HepG2 (cell line): ENCODE measurements around the gene CIAO2A. TPM values are rescaled to one million over a fixed set of nuclear protein-coding genes. Genes with fewer than 3 reads are reported as not detected.

Source experiments
- ATAC-seq: fragments of 200-7000 bp; cut with Tn5 transposase; 3 replicates; pipeline ENCODE4 v1.9.1; 2020; ENCODE audit warnings: mild to moderate bottlenecking, moderate library complexity
- BruUV-seq: library from RNA; stranded (reverse); fragments of 400-500 nt; replicated peaks from 2 replicates; lab custom pipeline; 2021; lab: Mats Ljungman, UMichigan
- CTCF ChIA-PET: fragments of 300-600 bp; formaldehyde crosslinking; extraction: SDS; loops from one replicate; lab custom pipeline; 2021; ENCODE audit warnings: low total read pairs, inconsistent platforms, low intra/inter-chr PET ratio; lab: Yijun Ruan, JAX
- POLR2A ChIA-PET: fragments of 350-600 bp; sonication (Branson Sonifier 250); formaldehyde crosslinking; loops from one replicate; lab custom pipeline; 2020; ENCODE audit warnings: antibody characterized with exemption, inconsistent platforms; lab: Yijun Ruan, JAX
- DNase-seq: peaks from one replicate; pipeline ENCODE4 v3.0.0-alpha.2; 2015; ENCODE audit warnings: low spot score
- FAIRE-seq: peaks from 3 replicates; lab custom pipeline; 2011; peaks lifted over from hg19 to GRCh38; lab: Jason Lieb, UNC
- H2AFZ ChIP-seq: one replicate; pipeline ENCODE4 v1.6.1; 2011; ENCODE audit warnings: low read length, inconsistent platforms
- H3K27ac ChIP-seq: fragments of 300-600 bp; 3 replicates; pipeline ENCODE4 v1.8.0; 2011; ENCODE audit warnings: mixed run types, mild to moderate bottlenecking, mixed read lengths, low read length, inconsistent platforms; ENCODE audit not compliant: insufficient read depth; ENCODE audit errors: extremely low read length
- H3K27me3 ChIP-seq, 2 experiments: fragments of 200-600 bp in 1 of 2; 2 replicates in 1 of 2; 3 replicates in 1 of 2; pipeline versions ENCODE4 v1.6.0 to v1.8.0; 2011; ENCODE audit warnings: low read length in 2 of 2, mild to moderate bottlenecking in 2 of 2, moderate library complexity in 2 of 2, inconsistent platforms in 1 of 2; ENCODE audit not compliant: insufficient read depth in 2 of 2, control insufficient read depth in 1 of 2
- H3K36me3 ChIP-seq, 2 experiments: fragments of 200-600 bp in 1 of 2; replicated peaks in 1 of 2; 2 replicates in 1 of 2; 3 replicates in 1 of 2; pipeline versions ENCODE4 v1.5.1 to v1.8.0; 2011; ENCODE audit warnings: low read length in 2 of 2, inconsistent platforms in 1 of 2; ENCODE audit not compliant: insufficient read depth in 2 of 2, control insufficient read depth in 1 of 2
- H3K4me1 ChIP-seq: 2 replicates; pipeline ENCODE4 v1.5.1; 2012; ENCODE audit warnings: low read length, inconsistent platforms; ENCODE audit not compliant: insufficient read depth
- H3K4me2 ChIP-seq: 2 replicates; pipeline ENCODE4 v1.6.0; 2011; ENCODE audit warnings: low read depth, low read length, inconsistent platforms
- H3K4me3 ChIP-seq, 3 experiments: fragments of 200-600 bp in 1 of 3; sonication (generic), shearing (Covaris generic) in 1 of 3; replicated peaks in 1 of 3; 2 replicates each; pipeline ENCODE4 v1.5.1; 2011 to 2016; ENCODE audit warnings: low read length in 3 of 3, inconsistent platforms in 2 of 3, low read depth in 2 of 3, mild to moderate bottlenecking in 2 of 3, control low read depth in 1 of 3, mixed read lengths in 1 of 3; ENCODE audit not compliant: insufficient read depth in 1 of 3
- H3K79me2 ChIP-seq: one replicate; pipeline ENCODE4 v1.6.1; 2011; ENCODE audit warnings: low read length, inconsistent platforms; ENCODE audit not compliant: insufficient read depth
- H3K9ac ChIP-seq: 2 replicates; pipeline ENCODE4 v1.6.0; 2011; ENCODE audit warnings: mild to moderate bottlenecking, low read depth, low read length, inconsistent platforms; ENCODE audit not compliant: insufficient read depth
- H3K9me3 ChIP-seq: 2 replicates; pipeline ENCODE4 v1.5.1; 2012; ENCODE audit warnings: mild to moderate bottlenecking, low read length
- H4K20me1 ChIP-seq: 2 replicates; pipeline ENCODE4 v1.6.0; 2011; ENCODE audit warnings: inconsistent platforms, mild to moderate bottlenecking, low read length, moderate library complexity; ENCODE audit not compliant: insufficient read depth
- ARID5B ChIP-seq: IDR thresholded peaks from 2 replicates; pipeline ENCODE4 v1.4.0; 2020; ENCODE audit warnings: mild to moderate bottlenecking, missing genetic modification reagents
- DBP ChIP-seq: sonication (generic); formaldehyde crosslinking; IDR thresholded peaks from 2 replicates; pipeline ENCODE4 v1.4.0; 2020; ENCODE audit warnings: missing genetic modification reagents; ENCODE audit errors: not compliant biosample characterization
- EP300 ChIP-seq, 3 experiments: sonication (generic) in 1 of 3; formaldehyde crosslinking in 1 of 3; IDR thresholded peaks; 2 replicates each; pipeline versions ENCODE4 v1.5.1 to v1.6.1; 2011 to 2020; ENCODE audit warnings: low read depth in 2 of 3, low read length in 2 of 3, borderline replicate concordance in 1 of 3, improper control_type of control experiment in 1 of 3, mild to moderate bottlenecking in 1 of 3, missing genetic modification reagents in 1 of 3, moderate library complexity in 1 of 3
- ETV6 ChIP-seq: sonication (generic); formaldehyde crosslinking; conservative IDR thresholded peaks from 2 replicates; pipeline ENCODE4 v1.4.0; 2020; ENCODE audit warnings: missing genetic modification reagents
- HNF4G ChIP-seq, 2 experiments: sonication (generic) in 1 of 2; formaldehyde crosslinking in 1 of 2; IDR thresholded peaks; 2 replicates each; pipeline versions ENCODE4 v1.4.0 to v1.6.1; 2011 to 2020; ENCODE audit warnings: borderline replicate concordance in 2 of 2, low read depth in 2 of 2, mild to moderate bottlenecking in 2 of 2, low read length in 1 of 2, missing genetic modification reagents in 1 of 2, moderate library complexity in 1 of 2
- REXO4 ChIP-seq: sonication (generic); formaldehyde crosslinking; IDR thresholded peaks from 2 replicates; pipeline ENCODE4 v1.8.0; 2022; ENCODE audit warnings: missing genetic modification reagents, mild to moderate bottlenecking, borderline replicate concordance
- SMARCC2 ChIP-seq: fragments of 450-650 bp; IDR thresholded peaks from 2 replicates; pipeline ENCODE4 v1.6.1; 2017; ENCODE audit warnings: antibody characterized with exemption, mild to moderate bottlenecking
- SRF ChIP-seq: IDR thresholded peaks from 2 replicates; pipeline ENCODE4 v1.6.1; 2011; ENCODE audit warnings: mild to moderate bottlenecking, low read depth, low read length, moderate library complexity
- SSRP1 ChIP-seq: IDR thresholded peaks from 2 replicates; pipeline ENCODE4 v1.6.1; 2016; ENCODE audit warnings: control low read depth
- ZNF235 ChIP-seq: sonication (generic); formaldehyde crosslinking; IDR thresholded peaks from 2 replicates; pipeline ENCODE4 v1.8.1; 2023; ENCODE audit warnings: mild to moderate bottlenecking, missing genetic modification reagents, borderline replicate concordance
- ZNF263 ChIP-seq: sonication (generic); formaldehyde crosslinking; IDR thresholded peaks from 2 replicates; pipeline ENCODE4 v1.4.0; 2020; ENCODE audit warnings: missing genetic modification reagents
- ZNF337 ChIP-seq: sonication (generic); formaldehyde crosslinking; IDR thresholded peaks from 2 replicates; pipeline ENCODE4 v1.5.1; 2020; ENCODE audit warnings: missing genetic modification reagents, low read depth, mild to moderate bottlenecking, borderline replicate concordance
- ZNF574 ChIP-seq: sonication (generic); formaldehyde crosslinking; IDR thresholded peaks from 2 replicates; pipeline ENCODE4 v1.4.0; 2020; ENCODE audit warnings: missing genetic modification reagents
- ZNF773 ChIP-seq: sonication (generic); formaldehyde crosslinking; IDR thresholded peaks from 2 replicates; pipeline ENCODE4 v1.4.0; 2020; ENCODE audit warnings: missing genetic modification reagents, borderline replicate concordance
- WGBS: methylation state at CpG from one replicate; pipeline ENCODE4 v1.1.6; 2017; ENCODE audit warnings: low lambda C conversion rate; 5-methylcytosine and 5-hydroxymethylcytosine counted together
- in situ Hi-C: cut with HindIII; loops from 2 replicates; pipeline ENCODE4 v1.10.0; 2017; ENCODE audit warnings: low pct_unique_long_range_greater_than_20kb; ENCODE audit not compliant: extremely low pct_ligation_motif_present
- intact Hi-C: fragments of 100-400 bp; cut with micrococcal nuclease; formaldehyde crosslinking; loops from one replicate; pipeline ENCODE4 v1.10.0; 2022; ENCODE audit not compliant: unreplicated experiment
- polyA plus RNA-seq, 8 experiments: library from polyadenylated mRNA; depleted of rRNA in 3 of 8; stranded (reverse) in 7 of 8; unstranded in 1 of 8; fragments of >200 nt; fragmentation: Illumina TruSeq in 4 of 8; extraction: Trizol in 4 of 8; gene quantifications; 2 replicates each; pipeline versions ENCODE4 v1.2.1 to v1.2.3, GENCODE V29; 2011 to 2016; ENCODE audit warnings: low read depth in 4 of 8, missing spikeins in 1 of 8, mixed read lengths in 1 of 8; ENCODE audit not compliant: insufficient read depth in 1 of 8
- total RNA-seq, 5 experiments: library from RNA; depleted of rRNA; stranded (reverse); fragments of >200 nt; fragmentation: Illumina TruSeq; extraction: Trizol; gene quantifications; 2 replicates each; pipeline ENCODE4 v1.2.3, GENCODE V29; 2016; ENCODE audit warnings: low read depth in 1 of 5

CIAO2A gene
- total and polyA plus RNA-seq, 2 of the 13 experiments (the other 11 are each of a cell fraction or from before 2014, with no cell fraction given) = 83.0 to 100 TPM

GRCh38 chr15:64050281-64051092 lies 43.2 kb downstream of the CIAO2A start:
- ChIA-PET CTCF (no interaction called here), POLR2A (interaction anchor here (1.0 kb wide), 1 partner anchor 43 kb away, joined by 4 read pairs; the partner anchor contains the start of gene CIAO2A)
- Histone ChIP-seq H3K79me2 (no peaks in the 10 kb centered on the region), H2AFZ (no peak overlapping the region), H3K27me3 (peaks cover 2 to 26% of the 10 kb centered on the region in 2 experiments; a peak in 4 of 5 replicates), H3K4me3 (no peak overlapping the region), H3K9me3 (no peaks in the 10 kb centered on the region), H3K36me3 (no peaks in the 10 kb centered on the region), H3K9ac (no peak overlapping the region), H4K20me1 (no peaks in the 10 kb centered on the region), H3K27ac (no peak overlapping the region), H3K4me1 (peaks cover 45% of the 10 kb centered on the region), H3K4me2 (peak overlapping the region; percentile 21; the same call in 1 of the 2 replicates)
- peak; percentile 46 for DNase-seq
- 13% methylated on average over 6 of the region's 8 CpGs for WGBS
- ATAC-seq = no peak
- intact Hi-C loops = no loop called here
- in situ Hi-C loops = loop anchor here (5.0 kb wide), 1 partner anchor 103 kb away; no protein-coding TSS in a partner anchor
- FAIRE-seq = no peak
- no TSS peak for BruUV-seq
- TF ChIP-seq ZNF773 (CRISPR knock-in tag) (no peak), ZNF235 (CRISPR knock-in tag) (no peak), ZNF337 (CRISPR knock-in tag) (no peak), ZNF574 (CRISPR knock-in tag) (no peak), REXO4 (CRISPR knock-in tag) (no peak), SRF (peak; percentile 84), DBP (CRISPR knock-in tag) (no peak), HNF4G (IDR thresholded peaks at IDR 0.05; ENCODE audit: borderline replicate concordance, low read depth, low read length) (no peak), HNF4G (CRISPR knock-in tag; IDR thresholded peaks at IDR 0.05; ENCODE audit: borderline replicate concordance, low read depth) (no peak), ETV6 (CRISPR knock-in tag) (no peak), SSRP1 (CRISPR knock-in tag) (no peak), ARID5B (0 out of 2 replicates have a peak, but pooled peaks have one; percentile 36), ZNF263 (CRISPR knock-in tag) (peak; percentile 37; the same call in 1 of the 2 replicates), SMARCC2 (no peak), EP300 (IDR thresholded peaks at IDR 0.05; ENCODE audit: low read depth in 2 of 2, low read length in 2 of 2) (peak in 1 of 2 experiments; percentile 32; a peak in 1 of 4 replicates), EP300 (CRISPR knock-in tag; IDR thresholded peaks at IDR 0.05; ENCODE audit: borderline replicate concordance) (no peak)
